Memory B cell (primary cell): ENCODE results near the gene PRPF4.

ENCODE experiments used
- ATAC-seq: fragments of 150-1000 bp; cut with Tn5 transposase; 2 replicates; pipeline ENCODE4 v1.10.0; 2021; ENCODE audit warnings: low read depth, mild to moderate bottlenecking, moderate library complexity
- DNase-seq, 2 donors: peaks; one replicate each; pipeline ENCODE4 v3.0.0; 2022; ENCODE audit warnings: low spot score in 2 of 2
- H3K27ac Mint-ChIP-seq: one replicate; pipeline ENCODE4 v1.8.0; 2022; ENCODE audit warnings: mild to moderate bottlenecking, moderate library complexity, mixed read lengths
- H3K27me3 Mint-ChIP-seq: one replicate; pipeline ENCODE4 v1.8.0; 2022; ENCODE audit warnings: mixed read lengths
- H3K36me3 Mint-ChIP-seq: one replicate; pipeline ENCODE4 v1.8.0; 2022; ENCODE audit warnings: mild to moderate bottlenecking, mixed read lengths
- H3K4me1 Mint-ChIP-seq: one replicate; pipeline ENCODE4 v1.8.0; 2022; ENCODE audit warnings: mixed read lengths
- H3K4me3 Mint-ChIP-seq: one replicate; pipeline ENCODE4 v1.8.0; 2022; ENCODE audit warnings: mild to moderate bottlenecking, moderate library complexity, mixed read lengths
- H3K9me3 Mint-ChIP-seq: one replicate; pipeline ENCODE4 v1.8.0; 2022; ENCODE audit warnings: mixed read lengths

Gene PRPF4

GRCh38 chr9:113311961-113312360 is 36.5 kb downstream of the PRPF4 start:
- Mint-ChIP-seq H3K27ac (no peak overlapping the region), H3K9me3 (no peaks in the 10 kb centered on the region), H3K27me3 (peaks cover 3% of the 10 kb centered on the region), H3K4me1 (no peaks in the 10 kb centered on the region), H3K36me3 (no peaks in the 10 kb centered on the region), H3K4me3 (no peak overlapping the region)
- DNase-seq (no peak), ATAC-seq (no peak)

GRCh38 chr9:113313261-113313660 is 37.8 kb downstream of the PRPF4 start:
- H3K36me3 Mint-ChIP-seq, result no peaks in the 10 kb centered on the region
- DNase-seq (no peak), ATAC-seq (no peak)
- no peaks in the 10 kb centered on the region for H3K9me3 Mint-ChIP-seq
- peaks cover 2% of the 10 kb centered on the region for H3K27me3 Mint-ChIP-seq
- H3K4me3 Mint-ChIP-seq, result no peak overlapping the region
- H3K4me1 Mint-ChIP-seq, result no peaks in the 10 kb centered on the region
- H3K27ac Mint-ChIP-seq, result no peak overlapping the region

- H3K4me3 Mint-ChIP-seq, result no peak overlapping the region
- H3K27ac Mint-ChIP-seq, result no peak overlapping the region
- ATAC-seq (no peak), DNase-seq (no peak)
- no peaks in the 10 kb centered on the region for H3K9me3 Mint-ChIP-seq
- H3K27me3 Mint-ChIP-seq, result peaks cover 4% of the 10 kb centered on the region
- no peaks in the 10 kb centered on the region for H3K4me1 Mint-ChIP-seq
- H3K36me3 Mint-ChIP-seq, result no peaks in the 10 kb centered on the region
Measured at GRCh38 chr9:113315231-113315630, 39.8 kb downstream of the PRPF4 start.

- no peaks in the 10 kb centered on the region for H3K9me3 Mint-ChIP-seq
- no peak for ATAC-seq
- H3K4me3 Mint-ChIP-seq, result no peak overlapping the region
- H3K4me1 Mint-ChIP-seq, result no peaks in the 10 kb centered on the region
- no peak for DNase-seq
- peaks cover 4% of the 10 kb centered on the region for H3K27me3 Mint-ChIP-seq
- no peak overlapping the region for H3K27ac Mint-ChIP-seq
- no peaks in the 10 kb centered on the region for H3K36me3 Mint-ChIP-seq
Measured at GRCh38 chr9:113316030-113316429, 40.6 kb downstream of the PRPF4 start.

GRCh38 chr9:113317777-113318176 is 42.3 kb downstream of the PRPF4 start:
- Mint-ChIP-seq H3K36me3 (no peaks in the 10 kb centered on the region), H3K27me3 (peaks cover 4% of the 10 kb centered on the region), H3K9me3 (no peaks in the 10 kb centered on the region), H3K27ac (no peak overlapping the region), H3K4me3 (no peak overlapping the region), H3K4me1 (no peaks in the 10 kb centered on the region)
- DNase-seq (no peak), ATAC-seq (no peak)

- ATAC-seq, result no peak
- Mint-ChIP-seq H3K4me1 (no peaks in the 10 kb centered on the region), H3K9me3 (no peaks in the 10 kb centered on the region), H3K27ac (peak overlapping the region; percentile 26), H3K36me3 (no peaks in the 10 kb centered on the region), H3K27me3 (peaks cover 4% of the 10 kb centered on the region), H3K4me3 (no peak overlapping the region)
- DNase-seq, result no peak
Measured at GRCh38 chr9:113319054-113319453, 43.6 kb downstream of the PRPF4 start.

- no peak for ATAC-seq
- no peaks in the 10 kb centered on the region for H3K9me3 Mint-ChIP-seq
- H3K27ac Mint-ChIP-seq, result no peak overlapping the region
Measured at GRCh38 chr9:113320051-113320450, 44.6 kb downstream of the PRPF4 start.

GRCh38 chr9:113322671-113323070 is 47.2 kb downstream of the PRPF4 start:
- Mint-ChIP-seq H3K27ac (no peak overlapping the region), H3K27me3 (peaks cover 2% of the 10 kb centered on the region), H3K4me1 (no peaks in the 10 kb centered on the region), H3K36me3 (no peaks in the 10 kb centered on the region), H3K9me3 (no peaks in the 10 kb centered on the region), H3K4me3 (no peak overlapping the region)
- DNase-seq, result no peak
- no peak for ATAC-seq

More at GRCh38 chr9:113320051-113320450, 44.6 kb downstream of the PRPF4 start:
- no peaks in the 10 kb centered on the region for H3K4me1 Mint-ChIP-seq
- no peak overlapping the region for H3K4me3 Mint-ChIP-seq
- DNase-seq, result no peak
- H3K27me3 Mint-ChIP-seq, result peaks cover 3% of the 10 kb centered on the region
- H3K36me3 Mint-ChIP-seq, result no peaks in the 10 kb centered on the region

GRCh38 chr9:113326230-113326629 is 50.8 kb downstream of the PRPF4 start:
- Mint-ChIP-seq H3K4me3 (no peak overlapping the region), H3K4me1 (no peaks in the 10 kb centered on the region), H3K27ac (no peak overlapping the region), H3K36me3 (no peaks in the 10 kb centered on the region), H3K9me3 (no peaks in the 10 kb centered on the region), H3K27me3 (peaks cover 2% of the 10 kb centered on the region)
- DNase-seq, result no peak
- ATAC-seq, result no peak

GRCh38 chr9:113328045-113328782 is 52.8 kb downstream of the PRPF4 start:
- Mint-ChIP-seq H3K9me3 (no peaks in the 10 kb centered on the region), H3K4me3 (no peak overlapping the region), H3K27ac (no peak overlapping the region), H3K4me1 (no peaks in the 10 kb centered on the region), H3K36me3 (no peaks in the 10 kb centered on the region), H3K27me3 (peaks cover 2% of the 10 kb centered on the region)
- DNase-seq, result no peak
- no peak for ATAC-seq

GRCh38 chr9:113331780-113332179 is 56.3 kb downstream of the PRPF4 start:
- DNase-seq, result no peak
- H3K4me1 Mint-ChIP-seq, result no peaks in the 10 kb centered on the region
- H3K9me3 Mint-ChIP-seq, result no peaks in the 10 kb centered on the region
- peaks cover 2% of the 10 kb centered on the region for H3K27me3 Mint-ChIP-seq
- ATAC-seq, result no peak
- no peak overlapping the region for H3K27ac Mint-ChIP-seq
- H3K36me3 Mint-ChIP-seq, result no peaks in the 10 kb centered on the region
- no peak overlapping the region for H3K4me3 Mint-ChIP-seq

GRCh38 chr9:113337714-113338113 is 62.3 kb downstream of the PRPF4 start:
- Mint-ChIP-seq H3K36me3 (no peaks in the 10 kb centered on the region), H3K27me3 (no peaks in the 10 kb centered on the region), H3K4me1 (peaks cover 10% of the 10 kb centered on the region), H3K4me3 (no peak overlapping the region), H3K9me3 (no peaks in the 10 kb centered on the region), H3K27ac (no peak overlapping the region)
- no peak for ATAC-seq
- no peak for DNase-seq

GRCh38 chr9:113340011-113340699 is 64.7 kb downstream of the PRPF4 start, which contains the start of gene WDR31:
WDR31 (minus strand) TSS chr9:113340275; CDS start chr9:113332022, 8,253 bp downstream.
- Mint-ChIP-seq H3K4me3 (peak within 1 kb of the TSS; percentile 84), H3K9me3 (no peaks in the 10 kb centered on the region), H3K4me1 (peaks cover 10% of the 10 kb centered on the region), H3K36me3 (no peaks in the 10 kb centered on the region), H3K27ac (no peak within 1 kb of the TSS), H3K27me3 (no peaks in the 10 kb centered on the region)
- ATAC-seq (peak; percentile 95), DNase-seq (peak; percentile 57 to 79)

GRCh38 chr9:113341712-113342410 is 66.4 kb downstream of the PRPF4 start:
- no peaks in the 10 kb centered on the region for H3K9me3 Mint-ChIP-seq
- H3K27ac Mint-ChIP-seq, result no peak overlapping the region
- H3K4me3 Mint-ChIP-seq, result no peak overlapping the region
- H3K36me3 Mint-ChIP-seq, result no peaks in the 10 kb centered on the region
- no peak for ATAC-seq
- no peaks in the 10 kb centered on the region for H3K27me3 Mint-ChIP-seq
- no peak for DNase-seq
- peaks cover 10% of the 10 kb centered on the region for H3K4me1 Mint-ChIP-seq
